Dendritic cell treated with granulocyte-macrophage colony-stimulating factor and Interleukin-4, amounts not matched to agents 40 ng/mL and 50 ng/mL, for 4 days (primary cell): ENCODE results near the gene DNAH2.

Experiments
- H3K27ac Mint-ChIP-seq: one replicate; pipeline ENCODE4 v1.8.0; 2022; ENCODE audit warnings: mild to moderate bottlenecking, mixed read lengths
- H3K27me3 Mint-ChIP-seq: one replicate; pipeline ENCODE4 v1.8.0; 2022; ENCODE audit warnings: mild to moderate bottlenecking, mixed read lengths
- H3K36me3 Mint-ChIP-seq: one replicate; pipeline ENCODE4 v1.8.0; 2022; ENCODE audit warnings: low read depth, mixed read lengths
- H3K4me1 Mint-ChIP-seq: one replicate; pipeline ENCODE4 v1.8.0; 2022; ENCODE audit warnings: low read depth, mixed read lengths
- H3K4me3 Mint-ChIP-seq: one replicate; pipeline ENCODE4 v1.8.0; 2022; ENCODE audit warnings: mild to moderate bottlenecking, moderate library complexity, mixed read lengths
- H3K9me3 Mint-ChIP-seq: one replicate; pipeline ENCODE4 v1.8.0; 2022; ENCODE audit warnings: mixed read lengths
- intact Hi-C: fragments of 100-400 bp; cut with micrococcal nuclease; formaldehyde crosslinking; loops from one replicate; pipeline ENCODE4 v1.15.0; 2022

DNAH2 gene

DNA sequence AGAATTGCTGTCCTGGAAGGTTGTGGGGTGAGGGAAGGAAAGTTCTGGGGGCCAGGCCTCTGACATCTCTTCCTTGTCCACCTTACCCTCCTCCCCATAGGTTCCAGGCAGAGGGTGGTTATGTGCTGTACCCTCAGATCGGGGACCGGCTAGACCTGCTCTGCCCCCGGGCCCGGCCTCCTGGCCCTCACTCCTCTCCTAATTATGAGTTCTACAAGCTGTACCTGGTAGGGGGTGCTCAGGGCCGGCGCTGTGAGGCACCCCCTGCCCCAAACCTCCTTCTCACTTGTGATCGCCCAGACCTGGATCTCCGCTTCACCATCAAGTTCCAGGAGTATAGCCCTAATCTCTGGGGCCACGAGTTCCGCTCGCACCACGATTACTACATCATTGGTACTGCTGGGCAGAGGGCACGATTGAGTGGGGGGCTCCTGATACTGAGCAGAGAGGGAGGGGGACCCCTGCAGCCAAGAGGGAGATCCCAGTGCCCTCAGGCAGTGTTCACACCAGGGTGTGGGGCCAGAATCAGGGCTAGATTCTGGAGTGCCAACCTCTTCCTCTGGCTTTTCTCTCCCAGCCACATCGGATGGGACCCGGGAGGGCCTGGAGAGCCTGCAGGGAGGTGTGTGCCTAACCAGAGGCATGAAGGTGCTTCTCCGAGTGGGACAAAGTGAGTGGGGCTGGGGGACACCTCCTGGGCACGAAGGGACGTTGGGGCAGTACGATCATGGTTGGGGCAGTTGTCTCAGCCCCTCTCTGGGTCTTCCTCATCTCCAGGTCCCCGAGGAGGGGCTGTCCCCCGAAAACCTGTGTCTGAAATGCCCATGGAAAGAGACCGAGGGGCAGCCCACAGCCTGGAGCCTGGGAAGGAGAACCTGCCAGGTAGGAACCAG is 9.4 kb upstream of the DNAH2 start:
- Mint-ChIP-seq H3K9me3 (peaks cover 8% of the 10 kb centered on the region), H3K4me3 (no peak overlapping the region), H3K4me1 (peaks cover 35% of the 10 kb centered on the region), H3K36me3 (peaks cover 6% of the 10 kb centered on the region), H3K27ac (no peak overlapping the region), H3K27me3 (peaks cover 73% of the 10 kb centered on the region)
- intact Hi-C loops, result no loop called here

DNA sequence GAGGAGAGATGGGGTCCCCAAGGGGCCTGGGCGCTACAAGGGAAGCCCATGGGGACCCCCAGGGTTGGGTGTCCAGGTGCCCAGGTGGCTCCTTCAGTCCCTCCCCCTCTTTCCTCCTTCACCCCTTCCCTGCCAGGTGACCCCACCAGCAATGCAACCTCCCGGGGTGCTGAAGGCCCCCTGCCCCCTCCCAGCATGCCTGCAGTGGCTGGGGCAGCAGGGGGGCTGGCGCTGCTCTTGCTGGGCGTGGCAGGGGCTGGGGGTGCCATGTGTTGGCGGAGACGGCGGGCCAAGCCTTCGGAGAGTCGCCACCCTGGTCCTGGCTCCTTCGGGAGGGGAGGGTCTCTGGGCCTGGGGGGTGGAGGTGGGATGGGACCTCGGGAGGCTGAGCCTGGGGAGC is 8.5 kb upstream of the DNAH2 start:
- no peaks in the 10 kb centered on the region for H3K36me3 Mint-ChIP-seq
- H3K4me3 Mint-ChIP-seq, result no peak overlapping the region
- H3K27ac Mint-ChIP-seq, result no peak overlapping the region
- H3K27me3 Mint-ChIP-seq, result peaks cover 71% of the 10 kb centered on the region
- intact Hi-C loops, result no loop called here
- peaks cover 8% of the 10 kb centered on the region for H3K9me3 Mint-ChIP-seq
- peaks cover 42% of the 10 kb centered on the region for H3K4me1 Mint-ChIP-seq

DNA sequence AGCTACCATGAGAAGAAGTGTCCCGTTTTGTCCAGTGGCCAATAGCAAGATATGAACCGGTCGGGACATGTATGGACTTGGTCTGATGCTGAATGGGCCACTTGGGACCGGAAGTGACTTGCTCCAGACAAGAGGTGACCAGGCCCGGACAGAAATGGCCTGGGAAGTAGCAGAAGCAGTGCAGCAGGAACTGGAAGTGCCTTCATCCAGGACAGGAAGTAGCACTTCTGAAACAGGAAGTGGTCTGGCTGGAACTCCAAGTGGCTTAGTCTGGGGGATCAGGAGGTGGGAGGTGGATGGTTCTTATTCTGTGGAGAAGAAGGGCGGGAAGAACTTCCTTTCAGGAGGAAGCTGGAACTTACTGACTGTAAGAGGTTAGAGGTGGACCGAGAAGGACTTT is 7.2 kb upstream of the DNAH2 start:
- Mint-ChIP-seq H3K4me1 (peaks cover 34% of the 10 kb centered on the region), H3K27me3 (peaks cover 73% of the 10 kb centered on the region), H3K9me3 (peaks cover 8% of the 10 kb centered on the region), H3K36me3 (no peaks in the 10 kb centered on the region), H3K27ac (no peak overlapping the region), H3K4me3 (no peak overlapping the region)
- intact Hi-C loops, result no loop called here

DNA sequence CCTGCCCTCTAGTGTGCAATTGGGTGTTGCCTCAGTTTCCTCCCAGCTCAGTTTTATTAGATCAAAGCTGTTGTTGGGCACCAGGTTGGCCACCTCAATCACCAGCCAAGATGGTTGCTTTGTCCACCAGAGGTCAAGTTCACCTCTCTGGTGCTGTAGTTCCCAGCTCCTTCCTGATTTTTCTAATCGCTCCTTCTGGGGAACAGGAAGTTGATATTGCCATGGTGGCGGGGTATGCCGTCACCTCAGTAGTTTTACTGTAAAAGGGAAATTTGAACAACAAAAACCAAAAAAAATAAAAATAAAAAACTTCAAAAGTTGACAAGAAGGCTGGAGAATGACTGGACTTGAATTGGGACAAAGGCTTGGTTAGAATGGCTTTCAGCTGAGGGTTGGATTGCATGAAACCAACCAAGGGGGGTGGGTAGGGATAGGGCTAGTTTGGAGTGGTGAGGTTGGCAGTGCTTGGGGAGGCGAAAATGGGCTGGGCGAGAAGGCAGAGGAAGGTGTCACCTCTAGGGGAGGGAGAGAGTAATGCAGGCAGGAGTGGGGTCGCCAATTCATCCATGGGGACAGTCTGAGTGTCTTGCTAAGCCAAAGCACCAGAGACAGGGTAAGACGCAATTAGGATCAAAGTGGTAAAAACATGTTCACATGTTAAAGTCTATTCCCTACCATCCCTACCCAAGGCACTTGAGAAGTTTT is 6.3 kb upstream of the DNAH2 start:
- Mint-ChIP-seq H3K4me3 (no peak overlapping the region), H3K4me1 (peaks cover 30% of the 10 kb centered on the region), H3K36me3 (no peaks in the 10 kb centered on the region), H3K27ac (peak overlapping the region; percentile 58), H3K9me3 (peaks cover 8% of the 10 kb centered on the region), H3K27me3 (peaks cover 75% of the 10 kb centered on the region)
- intact Hi-C loops, result no loop called here

DNA sequence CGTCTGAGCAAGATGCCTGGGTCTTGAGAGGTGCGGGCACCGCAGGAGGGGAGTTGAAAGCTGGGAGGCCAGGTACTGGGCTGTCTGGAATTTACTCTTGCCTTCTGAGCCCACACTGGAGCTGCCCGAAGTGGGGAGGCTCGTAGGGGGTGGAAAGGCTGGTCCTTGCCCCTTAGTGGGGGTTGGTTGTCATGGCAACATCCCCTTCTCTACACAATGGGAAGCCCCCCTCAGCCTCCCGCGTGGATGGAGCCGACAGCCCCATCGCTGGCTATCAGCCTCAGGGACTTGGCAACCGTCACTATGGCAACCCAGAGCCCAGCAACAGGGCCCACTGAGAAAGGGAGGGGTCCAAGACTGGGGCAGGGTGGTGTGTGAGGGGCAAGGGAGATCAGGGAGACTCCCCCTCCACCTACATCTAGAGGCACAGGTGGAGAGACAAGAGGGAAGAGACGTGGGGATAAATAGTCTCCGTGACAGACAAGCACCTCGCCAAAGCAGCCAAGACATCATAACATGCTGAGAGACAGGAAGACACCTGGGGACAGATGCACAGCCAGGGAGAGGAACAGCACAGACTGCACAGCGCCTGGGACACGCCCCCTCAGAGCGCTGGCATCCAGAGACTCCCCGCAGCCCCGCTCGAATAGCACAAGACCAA is 5.3 kb upstream of the DNAH2 start:
- no peak overlapping the region for H3K4me3 Mint-ChIP-seq
- no peak overlapping the region for H3K27ac Mint-ChIP-seq
- no peaks in the 10 kb centered on the region for H3K36me3 Mint-ChIP-seq
- intact Hi-C loops, result no loop called here
- H3K9me3 Mint-ChIP-seq, result peaks cover 8% of the 10 kb centered on the region
- H3K27me3 Mint-ChIP-seq, result peaks cover 75% of the 10 kb centered on the region
- peaks cover 40% of the 10 kb centered on the region for H3K4me1 Mint-ChIP-seq

DNA sequence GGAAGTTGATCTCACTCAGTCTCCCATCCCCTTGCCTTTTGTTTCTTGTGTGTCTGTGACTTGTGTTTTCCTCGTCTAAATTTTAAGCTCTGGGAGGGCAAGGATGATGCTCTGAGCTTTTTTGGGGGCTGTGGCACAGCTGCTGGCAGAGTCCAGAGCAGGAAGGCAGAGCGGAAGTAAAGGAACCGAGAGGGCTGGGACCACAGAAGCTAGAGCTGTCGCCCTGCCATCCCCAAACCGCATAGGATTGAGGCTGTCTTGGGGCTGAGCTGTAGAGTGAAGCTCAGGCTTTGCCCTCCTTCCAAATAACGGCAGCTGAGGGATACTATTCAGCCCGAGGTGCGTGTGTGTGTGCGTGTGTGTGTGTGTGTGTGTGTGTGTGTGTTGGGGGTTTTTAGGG is 3.8 kb upstream of the DNAH2 start:
- Mint-ChIP-seq H3K4me1 (peaks cover 55% of the 10 kb centered on the region), H3K27me3 (peaks cover 74% of the 10 kb centered on the region), H3K27ac (no peak overlapping the region), H3K36me3 (no peaks in the 10 kb centered on the region), H3K9me3 (peaks cover 8% of the 10 kb centered on the region), H3K4me3 (no peak overlapping the region)
- intact Hi-C loops, result no loop called here

DNA sequence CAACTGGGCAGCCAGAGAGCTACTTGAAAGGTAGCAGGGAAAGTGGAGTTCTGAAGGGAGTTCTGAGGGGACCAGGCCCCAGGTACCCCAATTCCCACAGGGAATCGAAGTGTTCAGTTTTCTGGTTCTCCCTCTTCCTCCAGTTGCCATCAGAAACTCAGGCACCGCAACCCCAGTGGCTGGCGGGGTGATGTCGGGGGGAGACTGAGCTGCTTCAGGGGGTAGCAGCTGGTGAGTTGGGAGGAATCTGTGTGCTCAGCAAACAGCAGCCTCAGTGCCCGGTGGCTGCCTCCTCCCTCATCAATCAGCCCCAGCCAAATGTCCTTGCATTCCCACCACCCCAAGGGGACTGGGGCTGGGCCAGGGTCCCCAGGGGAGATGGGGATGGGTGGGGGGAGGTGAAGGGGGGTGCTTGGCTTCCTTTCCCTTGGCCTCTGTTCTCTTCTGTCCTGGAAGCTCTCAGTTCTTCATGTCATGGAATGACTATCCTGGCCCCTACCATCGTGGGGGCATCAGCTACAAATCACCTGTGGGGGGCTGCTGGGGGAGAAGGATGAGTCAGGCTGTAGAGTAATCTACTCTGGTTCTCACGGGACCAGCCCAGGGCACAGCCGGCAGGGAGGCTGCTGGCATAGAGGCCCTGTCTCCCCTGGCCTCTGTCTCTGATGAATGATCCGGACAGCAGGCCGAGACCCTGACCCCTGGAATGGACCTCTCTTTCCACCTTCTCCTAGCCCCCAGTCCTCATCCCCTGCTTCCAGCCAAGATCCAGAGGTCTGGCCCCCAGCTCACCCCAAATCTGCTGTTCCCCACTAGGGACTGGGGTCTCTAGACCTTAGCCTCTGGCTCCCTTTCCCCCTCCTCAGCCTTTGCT is 2.6 kb upstream of the DNAH2 start:
- no peaks in the 10 kb centered on the region for H3K36me3 Mint-ChIP-seq
- peaks cover 51% of the 10 kb centered on the region for H3K4me1 Mint-ChIP-seq
- peaks cover 8% of the 10 kb centered on the region for H3K9me3 Mint-ChIP-seq
- H3K4me3 Mint-ChIP-seq, result no peak overlapping the region
- intact Hi-C loops, result no loop called here
- H3K27ac Mint-ChIP-seq, result no peak overlapping the region
- H3K27me3 Mint-ChIP-seq, result peaks cover 81% of the 10 kb centered on the region

DNA sequence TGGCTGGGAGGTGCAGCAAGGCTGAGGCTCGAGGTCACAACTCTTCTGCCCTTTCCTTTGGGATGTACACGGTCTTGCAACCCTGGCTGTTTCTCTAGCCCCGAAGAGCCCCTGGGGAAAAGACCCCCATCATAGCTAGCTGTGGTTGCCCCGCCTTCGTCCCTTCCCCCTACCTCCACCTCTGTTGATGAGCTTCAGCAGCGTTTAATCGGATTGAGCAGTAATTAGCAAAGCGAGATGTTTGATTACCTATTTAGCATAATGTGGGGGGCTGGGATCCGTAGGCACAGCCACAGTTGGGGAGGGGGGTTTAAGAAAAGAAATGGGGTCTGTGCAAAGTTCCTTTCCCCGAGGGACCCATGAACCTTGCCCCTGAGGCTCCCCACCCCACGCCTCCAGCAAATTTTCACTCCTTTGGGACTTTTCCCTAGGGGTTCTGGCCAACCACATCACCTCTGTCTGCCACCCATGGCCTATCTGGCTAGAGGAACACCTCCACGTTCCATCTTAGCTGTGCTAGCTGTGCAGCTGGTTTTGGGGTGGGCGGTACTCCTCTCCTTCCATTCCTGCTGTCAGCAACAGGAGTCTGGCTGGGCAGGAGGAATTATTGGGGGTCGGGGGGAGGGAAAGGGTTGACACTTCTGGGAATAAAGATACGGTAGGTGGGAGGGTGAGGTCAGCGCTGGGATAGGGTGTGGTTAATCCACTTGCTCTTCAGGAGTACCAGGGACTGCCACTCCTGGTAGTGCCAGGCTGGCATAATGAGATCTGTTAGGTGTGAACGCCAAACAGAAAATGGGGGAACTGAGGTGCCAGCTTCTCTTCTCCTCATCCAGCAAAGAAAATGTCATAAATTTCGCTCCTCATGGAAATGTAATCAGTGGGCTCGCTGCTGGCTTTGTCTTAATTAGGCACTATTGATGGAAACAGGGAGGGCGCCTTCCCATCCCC is 1.3 kb upstream of the DNAH2 start:
- H3K4me1 Mint-ChIP-seq, result peaks cover 39% of the 10 kb centered on the region
- peak overlapping the region; percentile 76 for H3K4me3 Mint-ChIP-seq
- peak overlapping the region; percentile 62 for H3K27ac Mint-ChIP-seq
- intact Hi-C loops, result no loop called here
- peaks cover 1% of the 10 kb centered on the region for H3K9me3 Mint-ChIP-seq
- H3K36me3 Mint-ChIP-seq, result no peaks in the 10 kb centered on the region
- H3K27me3 Mint-ChIP-seq, result peaks cover 88% of the 10 kb centered on the region

DNA sequence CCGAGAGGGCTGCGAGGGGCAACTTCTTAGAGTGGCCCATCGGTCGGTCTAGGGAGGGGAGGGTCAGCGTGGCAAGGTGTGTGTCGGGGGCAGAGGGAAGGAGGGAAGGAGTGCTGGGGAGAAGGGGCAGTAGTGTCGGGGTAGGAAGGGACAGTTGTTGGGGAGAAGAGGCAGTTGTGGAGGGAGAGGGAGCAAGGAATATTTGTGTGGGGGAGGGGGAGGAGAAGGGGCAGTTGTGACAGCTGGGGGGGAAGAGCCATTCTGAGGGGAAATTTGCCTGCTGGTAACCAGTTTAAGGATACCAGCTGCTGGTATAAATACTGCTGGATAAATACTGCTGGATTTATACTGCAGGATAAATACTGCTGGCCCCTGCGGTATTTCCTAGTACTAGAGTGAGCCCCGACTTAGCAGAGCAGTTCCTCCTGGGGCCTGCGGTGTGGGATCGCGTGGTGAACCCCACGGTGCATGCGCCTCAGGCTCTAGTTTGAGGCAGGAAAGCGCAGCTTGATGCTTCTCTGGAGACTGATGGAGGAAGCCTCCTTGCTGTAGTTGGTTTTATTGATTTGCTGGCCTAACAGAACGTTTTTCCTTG is 309 bp downstream of the DNAH2 start:
- no peaks in the 10 kb centered on the region for H3K9me3 Mint-ChIP-seq
- no peaks in the 10 kb centered on the region for H3K36me3 Mint-ChIP-seq
- H3K27ac Mint-ChIP-seq, result peak overlapping the region; percentile 62
- peaks cover 85% of the 10 kb centered on the region for H3K27me3 Mint-ChIP-seq
- H3K4me3 Mint-ChIP-seq, result peak overlapping the region; percentile 76
- intact Hi-C loops, result no loop called here
- peaks cover 33% of the 10 kb centered on the region for H3K4me1 Mint-ChIP-seq

DNA sequence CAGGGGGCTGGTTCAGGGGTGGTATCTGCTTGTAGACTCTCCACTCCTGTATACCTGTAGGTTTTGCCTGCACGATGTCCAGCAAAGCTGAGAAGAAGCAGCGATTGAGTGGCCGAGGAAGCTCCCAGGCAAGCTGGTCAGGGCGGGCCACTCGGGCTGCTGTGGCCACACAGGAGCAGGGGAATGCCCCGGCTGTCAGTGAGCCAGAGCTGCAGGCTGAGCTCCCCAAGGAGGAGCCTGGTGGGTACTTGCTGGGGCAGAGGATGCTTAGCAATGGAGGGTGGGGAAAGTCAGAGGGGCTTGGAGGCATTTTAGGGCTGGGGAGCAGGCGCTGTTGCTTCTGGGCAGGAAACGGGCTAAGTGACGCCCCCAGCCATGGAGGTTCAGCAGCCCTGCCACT is 2.1 kb downstream of the DNAH2 start:
- Mint-ChIP-seq H3K27me3 (peaks cover 81% of the 10 kb centered on the region), H3K9me3 (no peaks in the 10 kb centered on the region), H3K4me1 (peaks cover 26% of the 10 kb centered on the region), H3K36me3 (no peaks in the 10 kb centered on the region), H3K27ac (no peak overlapping the region), H3K4me3 (no peak overlapping the region)
- intact Hi-C loops, result no loop called here

DNA sequence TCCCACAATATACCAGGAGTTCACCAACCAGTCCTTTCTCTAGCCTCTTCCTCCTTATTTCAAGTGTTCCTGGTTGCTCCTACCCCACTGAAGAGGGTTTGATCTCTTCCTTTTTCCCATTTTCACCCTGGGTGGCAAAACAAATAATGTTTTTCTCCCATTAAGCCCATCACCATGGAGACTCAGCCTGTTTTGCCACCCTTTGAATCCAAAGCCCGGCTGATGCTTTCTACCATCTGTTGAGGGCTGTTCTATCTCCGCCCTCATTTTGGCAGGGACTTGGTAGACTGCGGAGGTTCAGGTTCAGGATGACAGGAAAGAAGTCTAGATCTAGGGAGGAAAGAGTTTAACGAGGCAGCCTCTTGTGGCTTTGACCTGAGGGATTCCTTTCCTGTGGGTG is 2.6 kb downstream of the DNAH2 start:
- no peak overlapping the region for H3K4me3 Mint-ChIP-seq
- no peaks in the 10 kb centered on the region for H3K36me3 Mint-ChIP-seq
- peaks cover 78% of the 10 kb centered on the region for H3K27me3 Mint-ChIP-seq
- no peaks in the 10 kb centered on the region for H3K9me3 Mint-ChIP-seq
- H3K27ac Mint-ChIP-seq, result no peak overlapping the region
- H3K4me1 Mint-ChIP-seq, result peaks cover 26% of the 10 kb centered on the region
- intact Hi-C loops, result no loop called here

DNA sequence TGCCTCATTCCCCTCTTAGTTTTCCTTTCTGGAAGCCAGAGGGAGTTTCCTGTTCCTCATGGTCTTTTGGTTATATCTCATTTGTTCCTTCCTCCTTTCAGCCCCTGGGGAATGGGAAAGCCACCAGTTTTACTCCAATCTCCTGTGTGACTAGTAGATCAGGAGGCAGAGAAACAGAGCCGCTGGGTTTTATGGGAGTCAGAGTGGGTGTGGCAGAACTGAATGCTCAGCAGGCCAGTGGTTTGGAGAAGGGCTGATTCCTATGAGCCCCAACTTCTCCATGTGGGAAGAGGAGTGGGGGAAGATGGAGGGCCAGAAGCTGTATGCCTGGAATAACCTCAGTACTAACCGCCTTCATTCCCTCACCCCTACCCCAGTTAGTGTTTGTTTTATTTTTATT is 4.1 kb downstream of the DNAH2 start:
- no peak overlapping the region for H3K27ac Mint-ChIP-seq
- H3K36me3 Mint-ChIP-seq, result no peaks in the 10 kb centered on the region
- peaks cover 20% of the 10 kb centered on the region for H3K4me1 Mint-ChIP-seq
- no peak overlapping the region for H3K4me3 Mint-ChIP-seq
- no peaks in the 10 kb centered on the region for H3K9me3 Mint-ChIP-seq
- H3K27me3 Mint-ChIP-seq, result peaks cover 63% of the 10 kb centered on the region
- intact Hi-C loops, result no loop called here
